GM12875 (cell line): Measurements from ENCODE around the gene PSAT1.

Experiments used
- H3K4me3 ChIP-seq: one replicate; pipeline ENCODE4 v1.5.1; 2011; ENCODE audit warnings: low read depth, low read length, control low read depth
- TF ChIP-seq, protein P1 (sequence below): IDR thresholded peaks from 2 replicates; pipeline ENCODE4 v1.5.1; 2011; ENCODE audit warnings: low read depth, mild to moderate bottlenecking, control low read depth, inconsistent platforms, low read length, moderate library complexity, borderline replicate concordance; ENCODE audit not compliant: insufficient read depth

PSAT1 gene

DNA sequence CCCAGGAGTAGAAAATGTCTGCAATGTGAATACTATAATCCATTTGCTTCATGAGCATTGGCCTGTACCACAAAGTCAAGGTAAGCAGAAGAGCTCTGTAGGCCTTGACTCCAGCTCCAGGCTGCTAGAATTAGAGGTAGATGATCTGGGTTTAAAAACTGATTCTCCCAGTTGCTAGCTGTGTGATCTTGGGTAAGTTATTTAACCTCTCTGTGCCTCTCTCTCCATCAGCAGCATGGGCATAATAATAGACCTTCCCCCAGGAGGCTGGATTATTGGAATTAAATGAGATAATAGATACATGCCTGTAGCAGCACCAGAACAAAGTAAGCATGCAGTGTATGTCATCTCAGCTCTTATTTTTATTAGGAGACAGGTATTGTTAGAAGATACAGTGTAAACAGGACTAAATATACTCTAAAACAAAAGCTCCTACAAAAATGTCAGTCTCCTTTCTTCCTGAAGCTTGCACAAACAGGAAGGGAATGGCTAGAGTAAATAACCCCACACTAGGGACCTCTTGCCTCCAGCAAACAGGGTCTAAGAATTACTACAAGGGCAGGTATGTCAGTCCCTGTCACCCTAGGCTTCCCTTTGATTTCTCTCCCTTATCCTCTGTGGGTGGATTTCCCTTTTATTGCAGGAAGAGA is 57.5 kb downstream of the PSAT1 start:
- TF ChIP-seq, protein P1, sequence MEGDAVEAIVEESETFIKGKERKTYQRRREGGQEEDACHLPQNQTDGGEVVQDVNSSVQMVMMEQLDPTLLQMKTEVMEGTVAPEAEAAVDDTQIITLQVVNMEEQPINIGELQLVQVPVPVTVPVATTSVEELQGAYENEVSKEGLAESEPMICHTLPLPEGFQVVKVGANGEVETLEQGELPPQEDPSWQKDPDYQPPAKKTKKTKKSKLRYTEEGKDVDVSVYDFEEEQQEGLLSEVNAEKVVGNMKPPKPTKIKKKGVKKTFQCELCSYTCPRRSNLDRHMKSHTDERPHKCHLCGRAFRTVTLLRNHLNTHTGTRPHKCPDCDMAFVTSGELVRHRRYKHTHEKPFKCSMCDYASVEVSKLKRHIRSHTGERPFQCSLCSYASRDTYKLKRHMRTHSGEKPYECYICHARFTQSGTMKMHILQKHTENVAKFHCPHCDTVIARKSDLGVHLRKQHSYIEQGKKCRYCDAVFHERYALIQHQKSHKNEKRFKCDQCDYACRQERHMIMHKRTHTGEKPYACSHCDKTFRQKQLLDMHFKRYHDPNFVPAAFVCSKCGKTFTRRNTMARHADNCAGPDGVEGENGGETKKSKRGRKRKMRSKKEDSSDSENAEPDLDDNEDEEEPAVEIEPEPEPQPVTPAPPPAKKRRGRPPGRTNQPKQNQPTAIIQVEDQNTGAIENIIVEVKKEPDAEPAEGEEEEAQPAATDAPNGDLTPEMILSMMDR: no peak
- H3K4me3 ChIP-seq: no peak overlapping the region

DNA sequence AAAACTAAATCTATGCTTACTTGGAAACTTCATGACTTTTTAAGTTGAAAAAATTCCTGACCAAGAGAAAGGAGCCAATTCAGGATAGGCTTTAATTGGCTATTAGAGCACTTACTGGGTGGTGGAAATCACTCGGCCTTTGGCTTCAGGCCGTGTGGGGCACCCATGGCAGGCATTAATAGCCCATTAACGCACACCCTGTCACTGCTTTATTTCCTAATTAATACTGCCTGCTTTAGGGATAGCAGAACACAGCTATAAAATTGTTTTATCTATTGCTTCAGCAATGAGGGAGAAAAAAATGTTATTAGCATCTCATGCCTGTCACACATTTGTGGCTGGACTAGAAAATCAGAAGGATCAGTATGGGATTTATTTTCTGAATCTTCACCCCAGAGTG is 58.1 kb downstream of the PSAT1 start:
- H3K4me3 ChIP-seq: no peak overlapping the region
- TF ChIP-seq, protein P1: no peak

DNA sequence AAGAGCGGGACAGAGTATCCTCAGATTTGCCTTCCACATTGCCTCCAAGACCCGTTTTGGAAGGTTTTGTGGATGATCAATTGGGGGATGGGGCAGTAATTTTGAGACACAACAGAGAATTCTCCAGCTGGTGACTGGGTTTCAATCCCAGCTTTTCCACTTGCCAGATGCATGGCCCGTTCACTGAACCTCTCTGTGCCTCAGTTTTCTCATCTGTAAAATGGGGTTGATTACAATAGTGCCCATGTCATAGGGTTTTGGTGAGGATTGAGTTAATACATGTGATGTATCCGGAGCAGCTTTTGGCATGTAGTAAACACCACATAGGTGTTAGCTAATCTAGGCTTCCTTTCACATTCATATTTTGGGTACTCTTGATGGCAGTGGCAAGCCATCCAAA is 59.7 kb downstream of the PSAT1 start:
- TF ChIP-seq, protein P1: no peak
- H3K4me3 ChIP-seq: no peak overlapping the region

DNA sequence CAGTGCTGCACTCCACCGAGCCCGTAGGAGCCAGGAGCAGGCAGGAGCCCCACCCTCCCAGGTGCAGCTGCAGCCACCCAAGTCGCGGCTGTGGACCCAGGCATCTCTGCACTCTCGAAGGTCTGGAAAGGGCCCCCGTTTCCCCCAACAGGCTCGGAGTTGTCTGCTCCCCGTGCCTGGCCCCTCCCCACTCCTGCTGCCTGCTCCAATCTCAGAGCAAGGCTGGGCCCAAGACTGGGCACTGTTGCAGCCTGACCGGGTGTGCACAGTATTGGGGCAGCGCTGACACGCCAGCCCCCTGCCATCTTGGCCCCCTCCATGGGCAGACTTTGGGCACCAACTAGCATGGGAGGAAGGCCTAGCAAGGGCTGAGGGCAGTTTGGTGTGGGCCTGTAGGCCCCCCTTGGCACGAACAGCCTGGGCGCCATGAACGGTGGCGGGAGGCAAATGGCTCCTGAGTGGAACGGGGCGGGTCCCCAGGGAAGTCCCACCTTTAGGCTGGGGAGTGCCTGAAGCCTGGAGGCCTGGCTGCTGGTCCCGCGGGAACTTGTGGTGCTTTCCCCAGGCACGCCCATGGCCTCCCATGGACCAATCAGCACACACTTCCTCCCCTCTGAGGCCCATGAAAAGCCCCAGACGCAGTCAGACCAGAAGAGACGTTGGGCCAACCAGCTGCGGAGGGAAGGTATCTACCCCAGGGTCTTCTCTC is 60.4 kb downstream of the PSAT1 start:
- no peak overlapping the region for H3K4me3 ChIP-seq
- TF ChIP-seq, protein P1: no peak

DNA sequence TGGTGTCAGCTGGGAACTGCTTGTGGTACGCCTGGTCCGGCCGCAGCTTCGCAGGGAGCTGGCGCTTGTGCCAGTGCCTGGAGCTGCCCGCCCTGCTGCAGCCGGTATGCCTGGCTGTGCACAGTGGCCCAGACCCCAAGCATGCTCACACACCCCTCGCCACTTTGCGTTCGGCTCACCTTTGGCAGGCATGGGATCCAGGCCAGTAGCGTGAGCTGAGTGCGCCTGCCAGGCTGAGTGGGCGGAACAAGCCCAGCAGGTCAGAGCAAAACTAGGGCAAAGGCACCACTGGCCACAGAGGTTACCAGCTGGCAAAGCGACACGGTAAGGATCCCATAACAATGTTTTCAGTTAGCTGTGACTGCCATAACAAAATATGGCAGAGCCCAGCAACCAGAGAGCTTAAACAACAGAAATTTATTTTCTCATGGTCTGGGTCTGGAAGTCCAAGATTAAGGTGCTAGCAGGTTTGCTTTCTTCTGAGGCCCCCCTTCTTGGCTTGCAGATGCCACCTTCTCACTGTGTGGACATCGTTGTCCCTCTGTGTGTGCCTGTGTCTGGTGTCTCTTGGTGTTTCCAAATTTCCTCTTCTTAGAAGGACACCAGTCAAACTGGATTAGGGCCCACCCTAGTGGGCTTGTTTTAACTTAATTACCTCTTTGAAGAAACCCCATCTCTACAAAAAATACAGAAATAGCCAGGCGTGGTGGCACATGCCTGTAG is 61.6 kb downstream of the PSAT1 start:
- no peak overlapping the region for H3K4me3 ChIP-seq
- TF ChIP-seq, protein P1: no peak

DNA sequence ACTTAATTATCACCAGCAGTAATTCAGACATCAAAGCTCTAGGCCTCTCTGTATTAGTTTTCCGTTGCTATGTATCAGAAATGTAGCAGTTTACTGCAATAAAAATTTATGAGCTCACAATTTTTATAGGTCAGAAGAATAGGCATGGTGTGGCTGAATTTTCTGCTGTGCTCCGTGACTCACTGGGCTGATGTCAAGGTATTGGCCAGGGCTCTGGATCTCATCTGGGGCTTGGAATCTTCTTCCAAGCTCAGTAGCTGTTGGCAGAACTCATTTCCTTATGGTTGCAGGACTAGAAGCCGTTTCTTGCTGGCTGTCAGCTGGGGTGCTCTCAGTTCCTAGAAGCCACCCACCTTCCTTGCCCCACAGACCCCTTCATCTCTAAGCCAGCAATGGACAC is 66.3 kb downstream of the PSAT1 start:
- no peak overlapping the region for H3K4me3 ChIP-seq
- TF ChIP-seq, protein P1: no peak
